Astrocyte (in vitro differentiated cells and primary cell): ENCODE results near the gene NCOA5. TPM values are rescaled to one million over a fixed set of nuclear protein-coding genes. Genes with fewer than 3 reads are reported as not detected.
A peak's percentile ranks its signal among the peaks of the same experiment; 100 is the strongest.

ENCODE experiments used
- DNase-seq: peaks from one replicate; pipeline ENCODE4 v3.0.0-alpha.2; 2010; ENCODE audit warnings: low read depth
- FAIRE-seq: peaks from 2 replicates; lab custom pipeline; 2011; peaks lifted over from hg19 to GRCh38; lab: Jason Lieb, UNC
- H2AFZ ChIP-seq: 2 replicates; pipeline ENCODE4 v1.6.0; 2012; ENCODE audit warnings: low read depth, low read length, inconsistent platforms
- H3K27ac ChIP-seq: 2 replicates; pipeline ENCODE4 v1.5.1; 2011; ENCODE audit warnings: low read depth, low read length, inconsistent platforms
- H3K27me3 ChIP-seq: 2 replicates; pipeline ENCODE4 v1.6.0; 2011; ENCODE audit warnings: low read length, inconsistent platforms; ENCODE audit not compliant: insufficient read depth
- H3K36me3 ChIP-seq: 2 replicates; pipeline ENCODE4 v1.5.1; 2011; ENCODE audit warnings: low read length, inconsistent platforms; ENCODE audit not compliant: insufficient read depth
- H3K4me1 ChIP-seq: 2 replicates; pipeline ENCODE4 v1.5.1; 2011; ENCODE audit warnings: low read length, inconsistent platforms; ENCODE audit not compliant: insufficient read depth
- H3K4me2 ChIP-seq: 2 replicates; pipeline ENCODE4 v1.6.0; 2012; ENCODE audit warnings: low read length, inconsistent platforms
- H3K4me3 ChIP-seq: 2 replicates; pipeline ENCODE4 v1.5.1; 2011; ENCODE audit warnings: low read depth, mild to moderate bottlenecking, low read length, inconsistent platforms; ENCODE audit not compliant: insufficient read depth
- H3K79me2 ChIP-seq: 2 replicates; pipeline ENCODE4 v1.6.0; 2012; ENCODE audit warnings: mild to moderate bottlenecking, low read length, inconsistent platforms; ENCODE audit not compliant: insufficient read depth
- H3K9ac ChIP-seq: 2 replicates; pipeline ENCODE4 v1.6.0; 2012; ENCODE audit warnings: mild to moderate bottlenecking, low read length, inconsistent platforms
- H3K9me3 ChIP-seq: 2 replicates; pipeline ENCODE4 v1.5.1; 2012; ENCODE audit warnings: low read depth, mild to moderate bottlenecking, low read length, inconsistent platforms; ENCODE audit not compliant: insufficient read depth
- H4K20me1 ChIP-seq: 2 replicates; pipeline ENCODE4 v1.6.0; 2012; ENCODE audit warnings: low read length, inconsistent platforms; ENCODE audit not compliant: insufficient read depth
- H3K27ac Mint-ChIP-seq: one replicate; pipeline ENCODE4 v1.8.0; 2021; ENCODE audit warnings: mild to moderate bottlenecking, mixed read lengths; ENCODE audit not compliant: unreplicated experiment
- H3K27me3 Mint-ChIP-seq: one replicate; pipeline ENCODE4 v1.8.0; 2021; ENCODE audit warnings: low read depth, mixed read lengths; ENCODE audit not compliant: unreplicated experiment
- H3K36me3 Mint-ChIP-seq: one replicate; pipeline ENCODE4 v1.8.0; 2021; ENCODE audit warnings: low read depth, mixed read lengths; ENCODE audit not compliant: unreplicated experiment
- H3K4me1 Mint-ChIP-seq: one replicate; pipeline ENCODE4 v1.8.0; 2021; ENCODE audit warnings: low read depth, mixed read lengths; ENCODE audit not compliant: unreplicated experiment
- H3K4me3 Mint-ChIP-seq: one replicate; pipeline ENCODE4 v1.8.0; 2021; ENCODE audit warnings: mild to moderate bottlenecking, moderate library complexity, mixed read lengths; ENCODE audit not compliant: unreplicated experiment
- H3K9me3 Mint-ChIP-seq: one replicate; pipeline ENCODE4 v1.8.0; 2021; ENCODE audit warnings: mild to moderate bottlenecking, mixed read lengths; ENCODE audit not compliant: unreplicated experiment
- CTCF ChIP-seq: IDR thresholded peaks from 2 replicates; pipeline ENCODE4 v1.5.1; 2011; ENCODE audit warnings: low read depth, mild to moderate bottlenecking, inconsistent platforms, low read length, moderate library complexity; ENCODE audit not compliant: insufficient read depth
- EZH2 ChIP-seq: IDR thresholded peaks from 2 replicates; pipeline ENCODE4 v1.6.1; 2012; ENCODE audit warnings: mild to moderate bottlenecking, low read length, inconsistent platforms; ENCODE audit not compliant: insufficient read depth
- total RNA-seq: library from RNA; stranded (reverse); gene quantifications from 2 replicates; pipeline ENCODE4 v1.2.1, GENCODE V29; 2021

NCOA5 gene
- total RNA-seq, 1 donor from 2014 or later, result 20.7 TPM

- H3K27ac Mint-ChIP-seq, result no peak overlapping the region
- Histone ChIP-seq H3K9ac (no peak overlapping the region), H2AFZ (no peak overlapping the region), H3K4me3 (no peak overlapping the region), H3K9me3 (no peaks in the 10 kb centered on the region), H3K27ac (no peak overlapping the region), H3K27me3 (peaks cover 14% of the 10 kb centered on the region), H3K4me1 (peaks cover 11% of the 10 kb centered on the region), H4K20me1 (peaks cover 17% of the 10 kb centered on the region), H3K36me3 (no peaks in the 10 kb centered on the region), H3K79me2 (no peaks in the 10 kb centered on the region), H3K4me2 (no peak overlapping the region)
- FAIRE-seq, result no peak
- peaks cover 14% of the 10 kb centered on the region for H3K9me3 Mint-ChIP-seq
- peaks cover 4% of the 10 kb centered on the region for H3K4me1 Mint-ChIP-seq
- peaks cover 88% of the 10 kb centered on the region for H3K27me3 Mint-ChIP-seq
- DNase-seq, result no peak
- H3K4me3 Mint-ChIP-seq, result no peak overlapping the region
- TF ChIP-seq EZH2 (no peak), CTCF (no peak)
- H3K36me3 Mint-ChIP-seq, result peaks cover 18% of the 10 kb centered on the region
These were observed 36.3 kb downstream of the NCOA5 start for GRCh38 chr20:46053416-46053815.

GRCh38 chr20:46051556-46052308 is 38.0 kb downstream of the NCOA5 start:
- peaks cover 13% of the 10 kb centered on the region for H3K36me3 Mint-ChIP-seq
- no peak for TF ChIP-seq EZH2
- TF ChIP-seq CTCF, result no peak
- Histone ChIP-seq H3K79me2 (no peaks in the 10 kb centered on the region), H3K4me3 (no peak overlapping the region), H2AFZ (no peak overlapping the region), H3K9me3 (no peaks in the 10 kb centered on the region), H4K20me1 (peaks cover 2% of the 10 kb centered on the region), H3K4me2 (no peak overlapping the region), H3K27ac (no peak overlapping the region), H3K36me3 (no peaks in the 10 kb centered on the region), H3K4me1 (no peaks in the 10 kb centered on the region), H3K27me3 (peaks cover 15% of the 10 kb centered on the region), H3K9ac (no peak overlapping the region)
- no peaks in the 10 kb centered on the region for H3K4me1 Mint-ChIP-seq
- FAIRE-seq (no peak), DNase-seq (no peak)
- no peak overlapping the region for H3K4me3 Mint-ChIP-seq
- H3K27me3 Mint-ChIP-seq, result peaks cover 92% of the 10 kb centered on the region
- H3K9me3 Mint-ChIP-seq, result peaks cover 12% of the 10 kb centered on the region
- H3K27ac Mint-ChIP-seq, result no peak overlapping the region

GRCh38 chr20:46050885-46051284 is 38.9 kb downstream of the NCOA5 start:
- peaks cover 94% of the 10 kb centered on the region for H3K27me3 Mint-ChIP-seq
- no peak for FAIRE-seq

More at GRCh38 chr20:46050885-46051284, 38.9 kb downstream of the NCOA5 start:
- Histone ChIP-seq H4K20me1 (no peaks in the 10 kb centered on the region), H3K4me3 (no peak overlapping the region), H3K9me3 (no peaks in the 10 kb centered on the region), H3K4me2 (no peak overlapping the region), H3K27ac (no peak overlapping the region), H3K79me2 (no peaks in the 10 kb centered on the region), H3K27me3 (peaks cover 19% of the 10 kb centered on the region), H2AFZ (no peak overlapping the region), H3K9ac (no peak overlapping the region), H3K4me1 (no peaks in the 10 kb centered on the region), H3K36me3 (no peaks in the 10 kb centered on the region)
- H3K4me1 Mint-ChIP-seq, result no peaks in the 10 kb centered on the region
- peaks cover 11% of the 10 kb centered on the region for H3K9me3 Mint-ChIP-seq
- H3K4me3 Mint-ChIP-seq, result no peak overlapping the region
- no peak for TF ChIP-seq CTCF
- TF ChIP-seq EZH2, result no peak
- peaks cover 12% of the 10 kb centered on the region for H3K36me3 Mint-ChIP-seq
- H3K27ac Mint-ChIP-seq, result peak overlapping the region; percentile 6
- DNase-seq, result no peak
